ENCODE measurements around the gene PTPRD.

The PTPRD gene

DNA sequence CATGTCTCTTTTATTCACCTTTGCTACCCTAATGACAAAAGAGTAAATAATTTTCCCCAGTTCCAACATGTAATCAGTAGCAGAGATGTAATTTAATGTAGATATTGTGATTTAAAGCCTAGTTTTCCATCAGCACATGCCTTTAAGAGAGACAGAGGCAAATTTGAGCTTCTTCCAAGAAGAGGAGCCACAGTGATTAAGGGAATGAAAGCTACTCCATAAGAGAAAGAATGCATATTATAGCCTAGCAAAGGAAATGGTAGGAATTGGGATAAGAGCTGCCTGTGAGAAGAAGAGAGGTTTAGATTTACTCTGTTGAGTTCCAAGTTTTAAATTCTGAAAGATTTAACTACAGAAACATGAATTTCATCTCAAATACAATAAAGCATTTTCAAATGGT is 2222.2 kb downstream of the PTPRD start:
- DNase-seq: no peak

DNA sequence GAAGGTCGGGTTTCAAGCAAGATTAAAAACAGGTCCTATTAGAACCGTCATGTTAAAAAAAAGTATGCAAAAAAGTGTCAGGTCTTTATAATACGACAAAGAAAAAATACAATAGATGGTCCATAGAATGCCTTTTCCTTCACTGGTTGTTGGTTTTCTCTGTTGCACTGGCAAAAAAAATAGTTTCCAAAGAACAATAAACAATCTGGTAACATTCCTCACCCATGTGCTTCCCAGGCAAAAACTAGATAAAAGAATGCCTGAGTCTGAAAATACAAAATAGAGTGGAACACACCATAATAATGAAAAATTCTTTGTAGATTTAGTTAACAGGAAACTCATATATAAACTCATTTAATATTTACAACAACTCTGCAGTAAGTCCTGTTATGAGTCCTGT is 2223.3 kb downstream of the PTPRD start:
- DNase-seq: no peak

DNA sequence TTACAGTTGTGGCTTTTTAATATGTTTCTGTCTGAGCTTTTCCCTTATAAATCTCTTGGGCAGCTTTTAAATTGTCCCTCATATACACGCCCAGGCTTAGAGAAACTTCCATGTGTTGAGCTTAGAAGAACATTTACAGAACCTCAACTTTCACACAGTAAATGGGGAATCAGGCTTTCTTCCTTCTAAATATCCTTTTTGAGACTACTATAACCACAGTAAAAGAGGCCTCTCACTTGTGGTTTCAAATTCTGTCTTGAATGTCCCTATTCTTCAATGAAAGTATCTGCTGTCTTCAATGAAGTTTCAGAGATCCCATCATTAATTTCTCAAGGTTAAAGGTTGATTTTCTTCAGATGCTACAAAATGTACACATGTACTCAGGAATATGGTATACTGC is 2224.7 kb downstream of the PTPRD start:
- no peak for DNase-seq

DNA sequence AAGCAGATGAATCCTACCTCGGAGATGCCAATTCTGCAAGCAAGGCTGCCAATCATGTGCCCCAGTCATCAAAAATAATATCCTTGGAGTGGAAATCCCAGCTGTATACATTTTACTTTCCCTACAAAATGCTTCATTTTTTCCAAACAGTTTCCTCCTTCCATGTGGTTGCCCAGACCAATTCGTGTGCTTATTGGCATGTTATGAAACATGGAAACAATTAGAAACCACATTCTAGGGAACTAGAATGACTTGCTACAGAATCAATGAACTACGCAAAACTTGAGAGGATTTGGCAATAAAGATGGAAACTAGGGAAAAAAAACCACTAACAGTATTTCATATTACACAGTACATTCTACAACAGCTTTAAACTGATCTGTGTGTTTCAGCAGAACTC is 2228.7 kb downstream of the PTPRD start:
- DNase-seq: no peak

DNA sequence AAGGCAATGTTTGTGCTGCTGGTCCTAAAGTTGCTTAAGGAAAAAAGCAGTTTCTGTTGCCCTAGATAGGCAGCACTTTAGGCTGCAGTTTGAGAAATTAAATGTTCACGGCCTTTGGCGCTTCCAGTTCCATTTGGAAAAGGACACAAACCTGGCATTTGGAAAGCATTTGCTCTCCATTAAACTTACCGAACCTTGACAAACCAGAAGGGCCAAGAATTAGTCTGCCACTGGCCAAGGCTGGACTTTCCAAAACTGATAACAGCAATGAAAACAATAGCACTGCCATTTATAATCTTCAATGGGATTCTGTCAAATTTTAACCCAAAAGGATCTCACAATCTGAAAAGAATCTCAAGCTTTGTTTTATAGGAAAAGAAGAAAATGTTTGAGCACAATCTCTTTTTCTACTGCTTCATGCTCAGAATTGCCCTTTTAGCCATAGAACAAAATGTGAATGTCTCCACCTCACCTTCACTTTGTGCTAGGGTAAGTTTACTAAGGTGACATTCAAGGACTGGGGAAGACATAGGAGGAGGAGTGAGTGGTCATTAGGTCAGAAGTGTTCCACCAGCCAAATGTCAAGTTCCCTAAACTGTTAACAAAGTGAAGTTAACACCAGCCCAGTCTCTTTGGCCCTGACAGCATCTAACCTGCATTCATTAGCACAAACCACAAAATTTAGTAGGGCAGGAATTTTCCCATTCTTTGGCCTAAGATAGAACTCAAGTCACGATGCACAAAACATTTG is 2229.8 kb downstream of the PTPRD start:
- no peak for DNase-seq

DNA sequence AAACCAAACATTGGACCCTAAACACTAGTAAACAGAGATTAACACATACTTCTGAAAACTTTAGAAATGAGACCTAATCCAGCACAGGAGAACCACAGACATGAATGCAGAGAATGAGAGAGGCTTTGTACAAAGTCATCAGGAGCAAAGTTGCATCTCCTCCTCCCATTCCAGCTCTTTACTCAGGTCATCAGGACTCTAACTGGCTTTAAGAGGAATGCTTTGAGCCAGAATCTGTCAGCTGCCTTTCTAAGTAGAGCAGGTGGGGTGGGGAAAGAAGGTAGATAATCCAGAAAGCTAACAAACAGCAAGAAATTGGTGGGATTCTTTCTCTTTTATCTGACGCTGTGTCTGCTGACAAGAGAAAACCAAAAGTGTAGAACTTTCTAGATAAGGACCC is 2230.5 kb downstream of the PTPRD start:
- no peak for DNase-seq

DNA sequence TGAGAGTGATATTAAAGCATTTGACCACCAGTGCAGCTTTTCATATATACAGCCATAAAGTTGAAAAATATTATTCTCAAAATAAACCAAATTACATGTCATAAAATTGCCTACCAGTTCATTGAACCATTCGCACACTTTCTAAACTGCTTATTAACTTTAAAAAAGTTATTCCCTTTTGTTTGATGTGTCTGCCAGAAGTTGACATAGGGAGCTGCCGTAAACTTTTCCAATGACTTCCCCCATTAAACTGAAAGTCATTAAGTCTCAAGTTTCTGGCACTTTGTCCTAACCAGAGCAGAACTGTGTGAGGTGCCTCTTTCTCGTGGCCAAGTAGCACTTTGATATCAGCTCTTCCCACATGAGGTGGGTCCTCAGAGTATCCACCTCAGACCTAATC is 2231.2 kb downstream of the PTPRD start:
- DNase-seq: no peak

DNA sequence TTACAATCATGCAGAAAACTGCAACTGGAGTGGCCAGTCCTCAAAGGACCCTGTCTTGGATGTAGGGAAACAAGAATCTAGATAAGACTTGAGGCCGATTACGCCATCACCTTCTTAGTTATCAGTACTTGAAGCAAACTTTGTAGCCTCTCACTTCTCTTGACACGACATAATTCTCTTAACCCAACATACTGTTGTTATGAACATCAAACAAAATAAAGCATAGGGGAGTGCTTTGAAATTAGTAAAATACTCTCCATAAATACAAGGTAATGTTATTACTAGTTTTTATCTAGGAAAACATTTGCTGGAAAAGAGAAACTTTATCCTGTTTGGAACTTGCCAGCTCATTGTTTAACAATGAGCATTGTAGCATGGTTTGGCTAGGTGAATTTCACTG is 2238.3 kb downstream of the PTPRD start:
- no peak for DNase-seq

DNA sequence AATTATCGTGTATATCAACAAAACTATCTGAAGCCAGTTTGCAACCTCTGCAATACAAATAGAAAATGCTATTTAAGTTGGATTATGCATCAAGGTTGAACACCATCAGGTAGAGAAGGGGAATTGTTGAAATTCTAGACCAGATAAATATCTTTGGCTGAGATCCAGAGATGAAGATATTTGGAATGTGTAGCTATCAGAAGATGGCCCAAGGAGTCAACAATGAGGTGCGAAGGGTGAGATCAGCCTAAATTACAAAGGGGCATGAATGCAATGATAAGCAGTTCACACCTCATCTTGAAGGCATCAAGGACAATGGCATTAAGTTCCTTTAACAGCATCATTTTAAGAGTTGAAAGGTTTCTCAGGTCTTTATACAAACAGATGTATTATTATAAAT is 2241.1 kb downstream of the PTPRD start:
- DNase-seq: no peak

DNA sequence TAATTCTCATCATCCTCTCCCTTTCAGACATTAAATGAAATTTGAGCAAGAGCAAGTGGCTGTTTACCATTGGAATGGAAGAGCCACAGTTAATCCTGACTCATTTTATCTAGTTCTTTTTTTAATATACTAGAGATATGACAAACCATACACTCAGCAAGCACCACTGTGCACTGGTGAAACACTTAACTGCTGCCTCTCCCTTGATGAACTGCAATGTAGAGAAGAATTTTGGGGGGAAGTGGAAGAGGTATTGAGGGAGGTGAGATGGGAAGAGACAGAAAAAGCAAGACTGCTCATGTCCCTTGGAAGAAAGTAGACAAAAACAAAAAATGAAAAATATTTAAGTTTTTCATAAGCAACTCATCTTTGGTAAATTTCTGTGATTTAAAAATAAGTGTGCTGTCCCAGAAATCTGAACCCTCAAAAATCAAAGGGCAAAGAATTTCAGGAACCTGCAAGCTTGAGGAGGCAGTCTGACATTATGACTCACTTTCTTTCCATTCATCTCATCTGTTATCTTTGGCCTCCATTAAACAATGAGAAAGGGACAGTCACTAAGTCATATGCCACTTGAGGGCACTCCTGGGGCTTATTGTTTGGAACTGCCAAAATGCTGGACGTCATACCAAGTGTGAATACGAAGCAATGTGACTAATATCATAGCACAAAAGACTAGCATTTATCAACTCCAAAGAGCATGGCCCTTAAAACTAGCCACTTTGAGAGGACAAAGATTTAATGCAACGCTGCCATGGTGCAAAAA is 2246.5 kb downstream of the PTPRD start:
- DNase-seq: no peak

DNA sequence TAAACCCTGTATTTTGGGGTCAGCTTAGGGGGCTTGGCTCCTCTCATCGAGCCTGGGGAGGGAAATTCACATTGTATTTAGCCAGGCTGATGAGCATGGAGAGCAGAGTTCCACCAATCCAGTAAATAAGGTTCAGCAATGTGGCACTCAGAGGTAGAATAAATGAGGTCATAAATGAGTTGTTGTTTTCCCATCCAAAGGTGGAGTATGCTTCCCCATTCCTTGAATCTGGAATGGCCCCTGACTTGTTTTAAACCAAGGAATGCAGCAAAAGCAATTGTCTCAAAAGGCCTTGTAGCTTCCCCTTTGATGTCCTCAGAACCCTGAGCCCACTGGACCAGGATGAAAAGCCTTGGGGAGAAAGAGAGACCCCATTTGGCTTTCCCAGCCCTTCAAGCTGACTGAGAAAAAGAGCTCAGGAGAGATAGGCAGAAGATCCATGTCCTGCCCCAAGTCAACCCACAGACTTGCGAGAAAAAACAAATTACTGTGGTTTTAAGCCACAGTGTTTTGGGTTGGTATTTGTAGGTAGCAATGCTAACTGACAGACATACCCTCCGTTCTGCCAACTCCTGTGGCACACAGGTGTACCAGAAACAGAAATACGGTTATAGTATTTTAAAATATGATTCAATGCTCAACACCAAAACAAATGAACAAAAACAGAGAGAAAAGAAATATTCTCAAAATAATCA is 2247.2 kb downstream of the PTPRD start:
- no peak for DNase-seq

DNA sequence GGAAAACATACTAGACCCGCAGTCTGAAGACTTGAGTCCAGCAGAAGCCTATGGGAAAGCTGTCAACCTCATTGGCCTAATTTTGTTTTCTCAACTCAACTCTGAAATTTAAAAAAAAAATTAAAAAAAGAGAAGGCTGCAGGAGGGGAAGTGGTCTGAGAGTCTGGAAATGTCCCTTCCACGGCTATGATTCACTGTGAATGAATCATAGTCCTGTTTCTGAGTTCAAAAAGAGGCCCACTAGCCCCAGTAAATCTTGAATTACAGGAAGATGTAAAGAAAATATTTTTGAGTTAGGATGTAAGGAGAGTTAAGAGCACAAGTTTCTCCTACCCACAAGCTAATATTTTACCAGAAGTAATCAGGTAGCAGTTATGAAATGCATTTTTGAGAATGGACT is 2247.8 kb downstream of the PTPRD start:
- DNase-seq: no peak

DNA sequence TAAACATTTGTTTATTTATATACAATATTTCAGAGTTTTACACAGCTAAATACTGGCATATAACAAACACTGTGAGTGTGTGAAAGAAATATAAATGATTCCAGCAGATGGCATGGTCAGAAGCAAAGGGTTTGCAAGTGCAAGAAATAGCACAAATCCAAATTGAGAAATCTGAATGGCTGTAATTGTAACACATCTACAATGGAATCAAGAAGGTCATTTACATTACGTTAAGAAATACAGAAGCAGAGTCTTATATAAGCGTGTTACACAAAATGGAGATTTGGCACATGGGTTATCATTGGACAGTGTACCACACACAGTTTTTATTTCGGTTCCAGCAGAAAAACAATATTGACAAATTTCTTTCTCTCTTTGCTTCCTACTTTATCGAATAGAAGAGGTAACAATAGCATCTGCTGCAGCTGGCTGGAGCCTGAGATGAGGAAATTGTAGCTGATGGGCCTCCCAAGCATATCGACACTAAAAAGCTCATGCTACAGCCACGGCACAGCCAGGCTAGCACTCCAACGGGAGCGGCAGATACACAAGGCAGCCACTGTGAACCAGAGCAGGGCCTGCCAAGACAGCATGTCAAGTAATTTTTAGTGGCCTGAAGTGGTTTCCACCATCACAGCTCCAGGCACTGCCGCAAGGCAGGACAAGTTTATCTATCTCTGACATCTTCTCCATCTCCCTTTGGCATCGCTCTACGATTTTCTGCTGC is 2248.6 kb downstream of the PTPRD start:
- DNase-seq: no peak

DNA sequence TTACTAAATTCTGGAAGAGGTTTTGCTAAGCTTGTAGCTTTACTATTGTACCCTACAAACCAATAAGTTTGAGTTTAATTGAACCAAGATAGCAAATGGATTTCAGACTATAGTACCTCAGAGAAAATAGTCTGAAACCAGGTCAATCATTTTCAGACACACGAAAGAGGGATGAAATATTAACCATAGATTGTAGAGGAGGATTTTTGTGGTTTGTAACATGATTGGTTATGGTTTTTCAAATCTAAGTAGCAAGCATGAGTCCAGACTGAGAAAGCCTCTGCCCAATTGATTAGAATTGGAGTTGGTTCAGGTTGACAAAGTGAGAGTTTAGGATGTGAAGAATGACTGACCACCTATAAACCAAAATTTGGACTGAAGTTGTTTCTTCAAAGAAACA is 2250.6 kb downstream of the PTPRD start:
- DNase-seq: no peak

DNA sequence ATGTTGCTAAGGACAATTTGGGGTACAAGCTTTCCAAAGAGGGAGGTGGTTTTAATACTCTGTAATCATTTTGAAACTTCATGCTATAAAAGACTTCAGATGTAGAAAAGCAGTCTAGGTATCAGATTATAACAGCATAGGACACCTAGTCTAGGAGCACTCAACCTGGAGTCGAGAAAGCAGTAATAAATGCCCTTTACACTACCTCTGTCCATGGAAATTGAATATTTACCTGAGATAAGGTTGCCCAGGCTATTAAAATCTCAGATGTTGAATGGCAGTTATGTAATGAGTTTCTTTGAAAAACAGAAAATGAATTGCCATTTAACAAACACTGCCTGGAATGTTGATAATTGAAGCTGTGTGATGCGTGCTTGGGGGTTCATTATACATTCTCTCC is 2251.4 kb downstream of the PTPRD start:
- DNase-seq: no peak

DNA sequence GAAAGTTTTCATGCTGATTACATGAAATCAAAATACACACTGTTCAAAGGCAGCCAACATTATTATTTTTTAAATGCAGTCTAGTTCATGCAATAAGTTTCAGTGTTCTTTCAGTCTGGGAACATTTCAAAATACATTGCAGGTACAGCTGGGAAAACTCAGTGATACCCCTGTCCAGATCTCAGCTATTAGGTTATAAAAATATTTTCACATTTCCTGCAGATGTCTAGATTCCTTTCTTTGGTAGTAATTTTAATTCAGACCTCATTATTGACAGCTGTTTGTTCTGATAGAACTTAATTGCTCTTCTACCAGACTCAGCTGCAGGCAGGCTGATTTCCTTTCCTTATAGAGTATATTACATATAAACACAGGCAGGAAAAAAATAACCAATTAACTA is 2256.4 kb downstream of the PTPRD start:
- DNase-seq: no peak

DNA sequence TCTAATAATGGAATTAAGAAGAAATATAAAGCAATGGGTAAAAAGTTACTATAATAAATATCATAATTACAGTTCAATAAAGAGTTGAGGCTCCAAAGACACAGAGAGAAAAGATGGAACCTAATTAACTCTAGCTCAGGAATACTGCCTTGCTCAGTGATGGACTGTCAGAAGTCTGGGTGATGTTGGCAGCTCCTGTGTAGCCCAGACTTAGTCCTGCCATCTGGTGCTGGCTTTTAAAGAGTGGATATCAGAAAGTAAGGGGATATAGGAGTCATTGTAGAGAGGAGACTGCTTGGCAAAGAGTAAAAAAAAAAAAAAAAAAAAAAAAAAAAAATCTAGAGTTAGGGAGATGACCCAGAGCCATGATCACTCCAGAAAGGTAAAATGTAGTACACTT is 2261.4 kb downstream of the PTPRD start:
- no peak for DNase-seq

DNA sequence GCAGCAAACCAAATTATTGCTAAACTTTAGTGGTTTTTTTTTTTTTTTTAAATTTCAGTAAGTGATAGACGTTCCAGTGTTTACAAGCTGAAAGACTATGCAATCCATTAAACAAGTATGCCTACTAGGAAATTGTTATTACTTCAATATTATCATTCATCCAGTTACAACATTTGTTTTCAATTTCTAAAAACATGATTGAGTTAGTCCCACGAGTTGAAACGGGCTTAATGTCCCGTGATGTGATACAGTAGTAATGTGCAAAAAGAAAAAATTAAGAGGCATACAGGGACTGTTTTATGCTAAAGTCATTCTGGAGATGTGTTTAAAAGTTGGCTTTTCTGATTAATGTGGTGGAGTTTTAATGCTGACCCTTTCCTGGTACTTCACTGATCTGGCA is 2262.9 kb downstream of the PTPRD start:
- DNase-seq: no peak

DNA sequence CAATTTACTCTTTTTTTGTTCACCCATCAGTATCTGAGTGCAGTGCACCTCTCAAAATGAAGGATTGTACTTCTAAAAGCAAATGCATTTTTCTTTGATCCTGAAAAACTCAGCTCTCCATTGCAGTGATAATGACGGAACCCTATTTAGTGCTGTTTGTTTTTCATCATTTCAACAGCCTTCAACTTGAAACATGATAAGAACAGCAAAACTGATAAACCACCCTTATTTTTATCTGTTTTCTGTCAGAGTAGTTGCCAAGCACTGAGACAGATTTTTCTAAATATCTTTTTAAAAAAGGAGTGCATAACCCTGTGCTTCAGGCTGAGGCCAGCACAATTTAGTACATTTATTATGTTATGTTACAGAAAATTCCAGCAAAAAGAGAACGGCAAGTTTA is 2263.4 kb downstream of the PTPRD start:
- DNase-seq: no peak

DNA sequence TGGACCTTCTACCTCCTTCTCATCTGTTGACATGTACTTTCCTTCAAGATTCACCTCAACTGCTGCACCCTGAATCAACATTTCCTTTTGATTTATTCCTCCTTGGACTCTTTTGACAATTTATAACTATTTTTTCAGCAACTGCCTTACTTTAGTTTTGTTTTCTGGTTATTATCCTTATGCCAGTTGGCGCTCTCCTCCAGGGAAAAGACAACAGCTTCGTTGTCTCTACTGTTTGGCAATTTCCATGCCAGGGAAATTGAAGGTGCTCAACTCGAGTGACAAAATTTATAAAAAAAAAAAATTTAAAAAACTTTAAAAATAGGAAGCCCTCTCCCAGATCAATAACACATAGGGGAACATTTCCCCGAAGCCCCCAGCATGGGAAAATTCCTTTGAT is 2264.0 kb downstream of the PTPRD start:
- DNase-seq: no peak

DNA sequence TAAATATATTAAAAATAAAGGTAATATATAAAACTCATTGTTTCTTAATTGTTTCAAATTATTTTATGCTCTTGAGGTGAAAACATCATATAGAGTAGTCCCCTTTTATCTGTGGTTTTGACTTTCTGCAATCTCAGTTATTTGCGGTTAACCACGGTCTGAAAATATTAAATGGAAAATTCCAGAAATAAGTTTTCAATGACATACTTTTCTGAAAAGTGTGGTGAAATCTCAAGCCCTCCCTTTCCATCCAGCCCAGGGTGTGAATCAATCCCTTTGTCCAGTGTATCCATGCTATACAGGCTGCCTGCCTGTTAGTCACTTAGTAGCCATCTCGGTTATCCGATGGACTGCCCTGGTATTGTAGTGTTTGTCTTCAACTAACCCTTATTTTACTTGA is 2266.5 kb downstream of the PTPRD start:
- no peak for DNase-seq

DNA sequence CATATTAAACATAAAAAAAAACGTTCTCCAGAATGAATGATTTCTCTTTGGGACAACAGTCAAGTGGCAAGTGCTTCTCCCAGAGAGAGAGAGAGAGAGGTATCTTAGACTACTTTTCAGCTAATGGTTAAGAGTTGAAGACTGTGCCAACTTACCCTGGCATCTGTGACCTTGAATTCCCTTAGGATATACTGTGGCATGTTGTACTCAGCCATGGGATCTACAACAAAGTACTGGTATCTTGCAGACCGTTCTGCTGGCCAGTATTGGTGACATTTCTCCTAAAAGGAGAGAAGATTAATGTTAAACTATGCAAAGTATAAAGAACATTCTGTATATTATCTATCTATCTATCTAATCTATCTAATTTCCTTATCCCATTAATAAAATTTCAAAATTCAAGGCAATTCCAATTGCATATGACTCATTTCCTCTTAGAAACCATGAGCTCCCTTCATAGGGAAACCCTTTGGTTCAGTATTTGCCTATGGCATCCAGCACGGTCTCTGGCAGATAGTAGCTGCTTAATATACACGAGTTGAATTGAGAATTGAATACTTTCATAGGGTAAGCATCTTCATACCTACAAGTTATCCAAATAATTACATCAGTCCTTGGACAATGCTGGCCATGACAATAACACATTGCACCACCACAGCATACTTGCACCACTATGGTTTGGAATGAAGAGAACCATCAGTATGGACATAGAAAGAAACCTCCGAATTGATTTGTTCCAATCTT is 2273.9 kb downstream of the PTPRD start:
- DNase-seq: no peak

Data from CD4-positive, alpha-beta T cell treated with Interleukin-6 for 4 hours (primary cell).